EH (cell line): ENCODE measurements around the gene EDIL3.

ENCODE experiments used
- DNase-seq: peaks from one replicate; pipeline ENCODE4 v3.0.0-alpha.2; 2015; ENCODE audit warnings: low read depth

The EDIL3 gene

GRCh38 chr5:84384604-84385575, at the start of gene EDIL3:
TSS of gene EDIL3 (minus strand) at chr5:84384880. CDS start at chr5:84384374, 506 bp downstream.
- DNase-seq = no peak

- DNase-seq = no peak
Observed at GRCh38 chr5:84433461-84433860, 48.8 kb upstream of the EDIL3 start.

- no peak for DNase-seq
Observed at GRCh38 chr5:84430863-84431663, 46.4 kb upstream of the EDIL3 start.

- no peak for DNase-seq
Observed at GRCh38 chr5:84430079-84430478, 45.4 kb upstream of the EDIL3 start.

- DNase-seq = no peak
Observed at GRCh38 chr5:84425365-84425881, 40.7 kb upstream of the EDIL3 start.

- no peak for DNase-seq
Observed at GRCh38 chr5:84419742-84420141, 35.1 kb upstream of the EDIL3 start.

- DNase-seq = no peak
Observed at GRCh38 chr5:84411832-84412605, 27.3 kb upstream of the EDIL3 start.

- DNase-seq = no peak
Observed at GRCh38 chr5:84406111-84406510, 21.4 kb upstream of the EDIL3 start.

GRCh38 chr5:84403773-84404172, 19.1 kb upstream of the EDIL3 start:
- no peak for DNase-seq

GRCh38 chr5:84397385-84397784, 12.7 kb upstream of the EDIL3 start:
- DNase-seq = no peak

GRCh38 chr5:84393969-84394368, 9.3 kb upstream of the EDIL3 start:
- peak; percentile 50 for DNase-seq

- DNase-seq = no peak
Observed at GRCh38 chr5:84392836-84393235, 8.2 kb upstream of the EDIL3 start.

- no peak for DNase-seq
Observed at GRCh38 chr5:84385705-84386104, 1.0 kb upstream of the EDIL3 start.

GRCh38 chr5:84383816-84384603, 670 bp downstream of the EDIL3 start:
- peak; percentile 31 for DNase-seq

- no peak for DNase-seq
Observed at GRCh38 chr5:84383296-84383815, 1.3 kb downstream of the EDIL3 start.

GRCh38 chr5:84382363-84383295, 2.1 kb downstream of the EDIL3 start:
- no peak for DNase-seq

- no peak for DNase-seq
Observed at GRCh38 chr5:84381502-84382362, 2.9 kb downstream of the EDIL3 start.

GRCh38 chr5:84379749-84380148, 4.9 kb downstream of the EDIL3 start:
- DNase-seq = no peak

GRCh38 chr5:84378961-84379360, 5.7 kb downstream of the EDIL3 start:
- peak; percentile 57 for DNase-seq
